ENCODE results near the gene PRR27.
"Not testable (repeated sequence)": the region's sequence is repeated elsewhere in the genome, so short reads cannot be mapped to it uniquely, and the experiment has no call there.

The PRR27 gene

DNA sequence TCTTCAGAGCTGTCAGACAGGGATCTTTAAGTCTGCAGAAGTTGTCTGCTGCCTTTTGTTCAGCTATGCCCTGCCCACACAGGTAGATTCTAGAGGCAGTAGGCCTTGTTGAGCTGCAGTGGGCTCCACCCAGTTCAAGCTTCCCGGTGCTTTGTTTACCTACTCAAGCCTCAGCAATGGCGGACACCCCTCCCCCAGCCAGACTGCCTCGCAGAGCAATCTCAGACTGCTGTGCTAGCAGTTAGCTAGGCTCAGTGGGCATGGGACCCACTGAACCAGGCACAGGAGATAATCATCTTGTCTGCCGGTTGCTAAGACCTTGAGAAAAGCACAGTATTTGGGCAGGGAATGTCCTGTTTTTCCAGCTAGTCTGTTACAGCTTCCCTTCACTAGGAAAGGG, 58.7 kb downstream of the PRR27 start:
- DNase-seq, result not testable (repeated sequence)

Data from CD4-positive, alpha-beta T cell treated with Interferon gamma for 1 hour (primary cell).